SH-SY5Y (cell line): ENCODE data around the gene ZNF428.

Experiments used
- GATA2 ChIP-seq: IDR thresholded peaks from 2 replicates; pipeline ENCODE4 v1.6.1; 2011; ENCODE audit warnings: mild to moderate bottlenecking, low read depth, low read length
- GATA3 ChIP-seq: IDR thresholded peaks from 2 replicates; pipeline ENCODE4 v1.6.1; 2011; ENCODE audit warnings: low read depth, mild to moderate bottlenecking, low read length, moderate library complexity

DNA sequence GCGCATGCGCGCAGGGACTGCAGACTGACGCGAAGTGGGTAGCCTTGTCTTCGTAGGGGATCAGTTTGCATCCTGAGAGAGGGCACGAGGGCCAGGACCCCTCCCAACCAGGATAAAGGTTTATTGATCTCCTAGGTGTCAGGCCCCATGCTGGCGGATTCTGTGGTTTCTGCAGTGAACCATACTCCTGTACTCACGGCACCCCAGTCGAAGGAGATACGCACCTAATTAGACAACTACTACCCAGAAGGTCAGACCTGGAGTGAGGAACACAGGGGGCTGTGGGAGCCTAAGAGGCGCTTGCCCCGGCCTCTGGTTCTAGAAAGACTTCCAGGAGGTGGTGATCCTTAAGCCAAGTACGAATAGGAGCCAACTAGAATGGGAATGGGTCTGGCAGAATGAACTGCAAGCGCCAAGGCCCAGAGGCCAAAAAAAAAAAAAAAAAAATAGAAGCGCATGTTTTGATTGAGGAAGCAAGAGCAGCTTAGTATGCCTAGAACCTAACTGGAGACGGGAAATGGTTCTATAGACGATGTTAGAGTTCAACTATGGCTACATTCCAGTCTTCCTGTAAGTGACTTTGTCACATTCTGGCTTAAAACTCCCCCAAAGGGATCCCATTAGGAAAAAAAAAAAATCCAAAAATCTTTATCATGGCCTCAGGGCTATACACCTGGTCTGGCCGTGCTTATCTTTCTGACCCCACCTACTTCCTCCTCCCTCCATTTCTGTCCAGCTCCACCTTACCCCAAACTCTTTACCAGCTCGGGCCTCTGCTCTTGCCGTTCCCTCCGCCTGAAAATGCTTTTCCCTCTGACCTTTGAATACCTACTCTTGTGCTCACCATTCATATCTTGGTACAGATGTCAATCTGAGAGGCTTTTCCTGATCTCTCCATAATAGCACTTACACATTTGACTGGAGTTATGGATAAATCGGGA, 902 bp upstream of the ZNF428 start:
- TF ChIP-seq GATA3 (no peak), GATA2 (no peak; the same call in 1 of the 2 replicates)
